ENCODE measurements around the gene PHKA1. TPM values are rescaled to one million over a fixed set of nuclear protein-coding genes. Genes with fewer than 3 reads are reported as not detected.

The PHKA1 gene
- polyA plus RNA-seq, 1 donor from 2014 or later = 2.7 TPM

- TF ChIP-seq TAF1 (IDR thresholded peaks at IDR 0.05; ENCODE audit: low read depth) (no peak), SMC3 (conservative IDR thresholded peaks at IDR 0.05; ENCODE audit: poor library complexity) (no peak), EP300 (conservative IDR thresholded peaks at IDR 0.05; ENCODE audit: poor library complexity, severe bottlenecking) (no peak), EZH2 (IDR thresholded peaks at IDR 0.05; ENCODE audit: borderline replicate concordance, insufficient read depth, low read length, poor library complexity, severe bottlenecking) (no peak), MXI1 (conservative IDR thresholded peaks at IDR 0.05; ENCODE audit: poor library complexity, severe bottlenecking) (no peak), RAD21 (conservative IDR thresholded peaks at IDR 0.05) (no peak), POLR2AphosphoS5 (IDR thresholded peaks at IDR 0.05) (no peak), REST (IDR thresholded peaks at IDR 0.05; ENCODE audit: borderline replicate concordance) (no peak), CTCF (IDR thresholded peaks at IDR 0.05; ENCODE audit: poor library complexity, severe bottlenecking) (no peak)
- Histone ChIP-seq H3K9me3 (ENCODE audit: low read length) (no peaks in the 10 kb centered on the region), H3K9me2 (ENCODE audit: insufficient read depth, low read length) (no peaks in the 10 kb centered on the region), H4K20me1 (ENCODE audit: insufficient read depth) (no peaks in the 10 kb centered on the region), H2AFZ (ENCODE audit: low read depth, low read length) (no peak overlapping the region), H3K27me3 (ENCODE audit: insufficient read depth, low read depth, low read length) (no peaks in the 10 kb centered on the region), H3K4me3 (ENCODE audit: low read length) (no peak overlapping the region), H3F3A (ENCODE audit: insufficient read depth, low read length, poor library complexity, severe bottlenecking) (no peaks in the 10 kb centered on the region), H3K36me3 (ENCODE audit: insufficient read depth, low read length) (no peaks in the 10 kb centered on the region), H3K4me2 (ENCODE audit: low read length) (no peak overlapping the region), H3K79me2 (replicated peaks; ENCODE audit: insufficient read depth, low read length) (no peaks in the 10 kb centered on the region), H3K9ac (ENCODE audit: low read length) (no peak overlapping the region), H3K27ac (ENCODE audit: low read length) (no peak overlapping the region)
These were observed 51.9 kb downstream of the PHKA1 start for GRCh38 chrX:72662020-72662747.

- H3K9me2 ChIP-seq (ENCODE audit: insufficient read depth, low read length) = no peaks in the 10 kb centered on the region
- H4K20me1 ChIP-seq (ENCODE audit: insufficient read depth) = no peaks in the 10 kb centered on the region
- no peaks in the 10 kb centered on the region for H3K36me3 ChIP-seq (ENCODE audit: insufficient read depth, low read length)
- H2AFZ ChIP-seq (ENCODE audit: low read depth, low read length) = no peak overlapping the region
- H3K4me3 ChIP-seq (ENCODE audit: low read length) = no peak overlapping the region
- H3K9me3 ChIP-seq (ENCODE audit: low read length) = no peaks in the 10 kb centered on the region
- H3F3A ChIP-seq (ENCODE audit: insufficient read depth, low read length, poor library complexity, severe bottlenecking) = no peaks in the 10 kb centered on the region
- H3K27ac ChIP-seq (ENCODE audit: low read length) = no peak overlapping the region
- no peaks in the 10 kb centered on the region for H3K79me2 ChIP-seq (replicated peaks; ENCODE audit: insufficient read depth, low read length)
- no peaks in the 10 kb centered on the region for H3K27me3 ChIP-seq (ENCODE audit: insufficient read depth, low read depth, low read length)
- H3K9ac ChIP-seq (ENCODE audit: low read length) = no peak overlapping the region
- no peak overlapping the region for H3K4me2 ChIP-seq (ENCODE audit: low read length)
- TF ChIP-seq CTCF (IDR thresholded peaks at IDR 0.05; ENCODE audit: poor library complexity, severe bottlenecking) (no peak), EZH2 (IDR thresholded peaks at IDR 0.05; ENCODE audit: borderline replicate concordance, insufficient read depth, low read length, poor library complexity, severe bottlenecking) (no peak), RAD21 (conservative IDR thresholded peaks at IDR 0.05) (no peak), EP300 (conservative IDR thresholded peaks at IDR 0.05; ENCODE audit: poor library complexity, severe bottlenecking) (no peak), TAF1 (IDR thresholded peaks at IDR 0.05; ENCODE audit: low read depth) (no peak), REST (IDR thresholded peaks at IDR 0.05; ENCODE audit: borderline replicate concordance) (no peak), SMC3 (conservative IDR thresholded peaks at IDR 0.05; ENCODE audit: poor library complexity) (no peak), MXI1 (conservative IDR thresholded peaks at IDR 0.05; ENCODE audit: poor library complexity, severe bottlenecking) (no peak), POLR2AphosphoS5 (IDR thresholded peaks at IDR 0.05) (no peak)
These were observed 54.4 kb downstream of the PHKA1 start for GRCh38 chrX:72659723-72660122.
